GM19452 (cell line): ENCODE data around the gene CNTN4.

Source experiments
- ATAC-seq: cut with Tn5 transposase; IDR thresholded peaks from one replicate; pipeline ENCODE4 v1.9.1; 2021; ENCODE audit not compliant: unreplicated experiment

Gene CNTN4

GRCh38 chr3:2568929-2569328 lies 470.3 kb downstream of the CNTN4 start:
- ATAC-seq, result no peak

GRCh38 chr3:2577571-2577970 lies 478.9 kb downstream of the CNTN4 start:
- no peak for ATAC-seq

GRCh38 chr3:2578560-2578959 lies 479.9 kb downstream of the CNTN4 start:
- no peak for ATAC-seq

- no peak for ATAC-seq
These were observed 480.5 kb downstream of the CNTN4 start for GRCh38 chr3:2579206-2579605.

- no peak for ATAC-seq
These were observed 484.4 kb downstream of the CNTN4 start for GRCh38 chr3:2583046-2583445.

GRCh38 chr3:2589336-2589969 lies 490.8 kb downstream of the CNTN4 start:
- ATAC-seq, result no peak

GRCh38 chr3:2595486-2595885 lies 496.8 kb downstream of the CNTN4 start:
- ATAC-seq, result no peak

GRCh38 chr3:2597615-2598014 lies 498.9 kb downstream of the CNTN4 start:
- ATAC-seq, result no peak

- no peak for ATAC-seq
These were observed 500.8 kb downstream of the CNTN4 start for GRCh38 chr3:2599471-2599870.

- no peak for ATAC-seq
These were observed 505.1 kb downstream of the CNTN4 start for GRCh38 chr3:2603692-2604289.

GRCh38 chr3:2614578-2614977 lies 515.9 kb downstream of the CNTN4 start:
- no peak for ATAC-seq

GRCh38 chr3:2615080-2615479 lies 516.4 kb downstream of the CNTN4 start:
- no peak for ATAC-seq

- no peak for ATAC-seq
These were observed 524.8 kb downstream of the CNTN4 start for GRCh38 chr3:2623436-2623835.

- no peak for ATAC-seq
These were observed 529.5 kb downstream of the CNTN4 start for GRCh38 chr3:2628117-2628516.

- ATAC-seq, result no peak
These were observed 536.8 kb downstream of the CNTN4 start for GRCh38 chr3:2635511-2635910.

- no peak for ATAC-seq
These were observed 544.9 kb downstream of the CNTN4 start for GRCh38 chr3:2643606-2644005.

- no peak for ATAC-seq
These were observed 546.3 kb downstream of the CNTN4 start for GRCh38 chr3:2645001-2645400.

GRCh38 chr3:2650746-2651145 lies 552.1 kb downstream of the CNTN4 start:
- no peak for ATAC-seq

- no peak for ATAC-seq
These were observed 553.7 kb downstream of the CNTN4 start for GRCh38 chr3:2652386-2652785.

- no peak for ATAC-seq
These were observed 555.0 kb downstream of the CNTN4 start for GRCh38 chr3:2653706-2654105.

GRCh38 chr3:2655229-2655701 lies 556.6 kb downstream of the CNTN4 start:
- ATAC-seq, result no peak

- ATAC-seq, result no peak
These were observed 558.4 kb downstream of the CNTN4 start for GRCh38 chr3:2656806-2657777.
